T-helper 2 cell (primary cell): ENCODE data around the gene PNMA1.

ENCODE experiments used
- DNase-seq, 5 experiments: peaks; one replicate each; pipeline versions ENCODE4 v3.0.0 to v3.0.0-alpha.2; 2012 to 2022

PNMA1 gene

GRCh38 chr14:73662487-73662943, 51.7 kb downstream of the PNMA1 start:
- DNase-seq: no peak

- no peak for DNase-seq
These were observed 52.3 kb downstream of the PNMA1 start for GRCh38 chr14:73661872-73662271.
